DND-41 (cell line): ENCODE measurements around the gene ACO2.

Experiments used
- EZH2 ChIP-seq: IDR thresholded peaks from 3 replicates; pipeline ENCODE4 v1.6.1; 2012; ENCODE audit warnings: borderline replicate concordance, low read depth, mild to moderate bottlenecking, moderate library complexity, low read length, inconsistent platforms; ENCODE audit not compliant: severe bottlenecking
- TF ChIP-seq, protein P1 (sequence below): IDR thresholded peaks from 2 replicates; pipeline ENCODE4 v1.5.1; 2012; ENCODE audit warnings: borderline replicate concordance, low read length, moderate library complexity, mild to moderate bottlenecking; ENCODE audit not compliant: poor library complexity, severe bottlenecking; ENCODE audit errors: extremely low read depth

- TF ChIP-seq, protein P1, sequence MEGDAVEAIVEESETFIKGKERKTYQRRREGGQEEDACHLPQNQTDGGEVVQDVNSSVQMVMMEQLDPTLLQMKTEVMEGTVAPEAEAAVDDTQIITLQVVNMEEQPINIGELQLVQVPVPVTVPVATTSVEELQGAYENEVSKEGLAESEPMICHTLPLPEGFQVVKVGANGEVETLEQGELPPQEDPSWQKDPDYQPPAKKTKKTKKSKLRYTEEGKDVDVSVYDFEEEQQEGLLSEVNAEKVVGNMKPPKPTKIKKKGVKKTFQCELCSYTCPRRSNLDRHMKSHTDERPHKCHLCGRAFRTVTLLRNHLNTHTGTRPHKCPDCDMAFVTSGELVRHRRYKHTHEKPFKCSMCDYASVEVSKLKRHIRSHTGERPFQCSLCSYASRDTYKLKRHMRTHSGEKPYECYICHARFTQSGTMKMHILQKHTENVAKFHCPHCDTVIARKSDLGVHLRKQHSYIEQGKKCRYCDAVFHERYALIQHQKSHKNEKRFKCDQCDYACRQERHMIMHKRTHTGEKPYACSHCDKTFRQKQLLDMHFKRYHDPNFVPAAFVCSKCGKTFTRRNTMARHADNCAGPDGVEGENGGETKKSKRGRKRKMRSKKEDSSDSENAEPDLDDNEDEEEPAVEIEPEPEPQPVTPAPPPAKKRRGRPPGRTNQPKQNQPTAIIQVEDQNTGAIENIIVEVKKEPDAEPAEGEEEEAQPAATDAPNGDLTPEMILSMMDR, result no peak
- no peak for TF ChIP-seq EZH2
Observed at GRCh38 chr22:41556561-41556960, 87.6 kb downstream of the ACO2 start.
